K562 (cell line): ENCODE measurements around the gene TRMU. TPM values are rescaled to one million over a fixed set of nuclear protein-coding genes. Genes with fewer than 3 reads are reported as not detected.

Experiments used
- ATAC-seq: fragments of 200-7000 bp; cut with Tn5 transposase; 3 replicates; pipeline ENCODE4 v1.9.1; 2020; ENCODE audit warnings: moderate library complexity
- BruUV-seq: library from RNA; stranded (reverse); fragments of 400-500 nt; replicated peaks from 2 replicates; lab custom pipeline; 2021; lab: Mats Ljungman, UMichigan
- CTCF ChIA-PET: fragments of 300-600 bp; formaldehyde crosslinking; extraction: SDS; loops from one replicate; lab custom pipeline; 2021; ENCODE audit warnings: low intra/inter-chr PET ratio; lab: Yijun Ruan, JAX
- POLR2A ChIA-PET: fragments of 300-600, 350-650 bp; sonication (Branson Sonifier 250); formaldehyde crosslinking; extraction: SDS; loops from one replicate; lab custom pipeline; 2021; ENCODE audit warnings: antibody characterized with exemption, inconsistent platforms; lab: Yijun Ruan, JAX
- DNase-seq, 4 experiments: peaks; one replicate each; pipeline versions ENCODE4 v3.0.0 to v3.0.0-alpha.2; 2011 to 2018; ENCODE audit warnings: low spot score in 3 of 4, mixed read lengths in 3 of 4; ENCODE audit errors: extremely low read depth in 1 of 4
- FAIRE-seq: peaks from 2 replicates; lab custom pipeline; 2011; peaks lifted over from hg19 to GRCh38; lab: Jason Lieb, UNC
- H2AFZ ChIP-seq: 2 replicates; pipeline ENCODE4 v1.6.0; 2011; ENCODE audit warnings: low read depth, low read length, control low read depth, inconsistent platforms
- H3K27ac ChIP-seq: fragments of 200-600 bp; 3 replicates; pipeline ENCODE4 v1.8.0; 2011; ENCODE audit warnings: low read depth, mild to moderate bottlenecking, control low read depth, inconsistent platforms, low read length, moderate library complexity, mixed read lengths; ENCODE audit errors: extremely low read depth
- H3K27me3 ChIP-seq, 2 experiments: fragments of 300-600 bp in 1 of 2; 2 replicates in 1 of 2; 3 replicates in 1 of 2; pipeline versions ENCODE4 v1.6.0 to v1.8.0; 2011; ENCODE audit warnings: inconsistent platforms in 2 of 2, low read length in 2 of 2, mild to moderate bottlenecking in 1 of 2, mixed read lengths in 1 of 2, moderate library complexity in 1 of 2; ENCODE audit not compliant: control insufficient read depth in 2 of 2, insufficient read depth in 2 of 2
- H3K36me3 ChIP-seq: fragments of 300-600 bp; 3 replicates; pipeline ENCODE4 v1.8.0; 2011; ENCODE audit warnings: mild to moderate bottlenecking, low read length, inconsistent platforms; ENCODE audit not compliant: control insufficient read depth, insufficient read depth
- H3K4me1 ChIP-seq, 2 experiments: fragments of 200-600 bp in 1 of 2; replicated peaks in 1 of 2; 2 replicates in 1 of 2; 3 replicates in 1 of 2; pipeline versions ENCODE4 v1.5.1 to v1.8.0; 2011; ENCODE audit warnings: inconsistent platforms in 2 of 2, low read length in 2 of 2, mild to moderate bottlenecking in 1 of 2, mixed read lengths in 1 of 2, moderate library complexity in 1 of 2; ENCODE audit not compliant: control insufficient read depth in 2 of 2, insufficient read depth in 2 of 2
- H3K4me2 ChIP-seq: 2 replicates; pipeline ENCODE4 v1.6.1; 2011; ENCODE audit warnings: low read length, control low read depth, inconsistent platforms, mixed read lengths; ENCODE audit not compliant: insufficient read depth
- H3K4me3 ChIP-seq: fragments of 200-600 bp; sonication (generic), shearing (Covaris generic); 2 replicates; pipeline ENCODE4 v1.5.1; 2016; ENCODE audit warnings: control low read depth, inconsistent platforms
- H3K79me2 ChIP-seq: fragments of 200-600 bp; 3 replicates; pipeline ENCODE4 v1.8.0; 2011; ENCODE audit warnings: low read length, inconsistent platforms; ENCODE audit not compliant: control insufficient read depth, insufficient read depth
- H3K9ac ChIP-seq, 2 experiments: 2 replicates each; pipeline versions ENCODE4 v1.6.0 to v1.6.1; 2011; ENCODE audit warnings: low read depth in 2 of 2, low read length in 2 of 2, control low read depth in 1 of 2, inconsistent platforms in 1 of 2, mild to moderate bottlenecking in 1 of 2, mixed read lengths in 1 of 2; ENCODE audit not compliant: insufficient read depth in 1 of 2
- H3K9me1 ChIP-seq: one replicate; pipeline ENCODE4 v1.6.0; 2011; ENCODE audit warnings: inconsistent platforms, mild to moderate bottlenecking, low read length, moderate library complexity; ENCODE audit not compliant: control insufficient read depth, insufficient read depth
- H3K9me3 ChIP-seq: replicated peaks from 2 replicates; pipeline ENCODE4 v1.5.1; 2011; ENCODE audit warnings: low read depth, low read length, inconsistent platforms; ENCODE audit not compliant: control insufficient read depth, insufficient read depth
- H4K20me1 ChIP-seq: replicated peaks from 2 replicates; pipeline ENCODE4 v1.6.1; 2011; ENCODE audit warnings: low read length, inconsistent platforms, mixed read lengths; ENCODE audit not compliant: control insufficient read depth, insufficient read depth
- FOXA3 ChIP-seq, 2 experiments: fragments of 450-650 bp in 1 of 2; sonication (generic) in 1 of 2; formaldehyde crosslinking; IDR thresholded peaks in 1 of 2; conservative IDR thresholded peaks in 1 of 2; 2 replicates each; pipeline versions ENCODE4 v1.4.0 to v1.8.0; 2020 to 2022; ENCODE audit warnings: mild to moderate bottlenecking in 2 of 2, missing genetic modification reagents in 1 of 2
- FOXK1 ChIP-seq: sonication (generic); formaldehyde crosslinking; IDR thresholded peaks from 2 replicates; pipeline ENCODE4 v1.8.0; 2022; ENCODE audit warnings: missing genetic modification reagents, mild to moderate bottlenecking, borderline replicate concordance
- POLR2B ChIP-seq: fragments of 450-650 bp; IDR thresholded peaks from 2 replicates; pipeline ENCODE4 v1.6.1; 2018; ENCODE audit warnings: low read depth; ENCODE audit not compliant: partially characterized antibody
- TCF3 ChIP-seq: sonication (generic); formaldehyde crosslinking; IDR thresholded peaks from 2 replicates; pipeline ENCODE4 v1.4.0; 2020; ENCODE audit warnings: mild to moderate bottlenecking, missing genetic modification reagents
- U2AF2 ChIP-seq: fragments of 200-400 bp; formaldehyde crosslinking; optimal IDR thresholded peaks from 2 replicates; pipeline ENCODE3; 2017; ENCODE audit warnings: low read depth, mild to moderate bottlenecking, low read length
- ZFP36 ChIP-seq: fragments of 150-350 bp; IDR thresholded peaks from 2 replicates; pipeline ENCODE4 v1.6.1; 2018; ENCODE audit warnings: low read length, low read depth; ENCODE audit not compliant: partially characterized antibody
- ZKSCAN8 ChIP-seq: fragments of 200-800 bp; sonication (Bioruptor generic); IDR thresholded peaks from 2 replicates; pipeline ENCODE4 v1.6.1; 2016; ENCODE audit warnings: missing genetic modification characterization, missing compliant biosample characterization
- WGBS: fragments of 100-300 bp; shearing (Covaris generic); methylation state at CpG from one replicate; pipeline ENCODE4 v1.1.6; 2016; ENCODE audit warnings: low coverage, mixed read lengths; ENCODE audit not compliant: insufficient coverage; ENCODE audit errors: missing lambda C conversion rate; 5-methylcytosine and 5-hydroxymethylcytosine counted together
- in situ Hi-C: fragments of 300-500 bp; cut with MboI; formaldehyde crosslinking; loops from 4 replicates; pipeline ENCODE4 v1.15.0; 2018; ENCODE audit warnings: inconsistent platforms, mixed read lengths
- intact Hi-C: fragments of 100-400 bp; cut with micrococcal nuclease; formaldehyde crosslinking; loops from 2 replicates; pipeline ENCODE4 v1.14.2; 2022
- polyA plus RNA-seq, 8 experiments: library from polyadenylated mRNA; depleted of rRNA in 4 of 8; stranded (reverse) in 5 of 8; unstranded in 3 of 8; fragments of >200 nt; fragmentation: Nextera tagmentation in 2 of 8; fragmentation: Illumina TruSeq in 1 of 8; extraction: Ambion mirVana in 2 of 8; extraction: Trizol in 1 of 8; gene quantifications; 2 replicates each; pipeline versions ENCODE4 v1.2.1 to v1.2.3, GENCODE V29; 2011 to 2014; ENCODE audit warnings: inconsistent platforms in 1 of 8, missing spikeins in 1 of 8
- total RNA-seq, 7 experiments: library from RNA; depleted of rRNA in 6 of 7; stranded (reverse); fragments of >200 nt in 6 of 7; fragmentation: Illumina TruSeq in 2 of 7; extraction: Trizol in 2 of 7; gene quantifications; 2 replicates each; pipeline versions ENCODE4 v1.2.1 to v1.2.3, GENCODE V29; 2011 to 2021; ENCODE audit warnings: low replicate concordance in 1 of 7

TRMU gene
- total and polyA plus RNA-seq, 9 of the 15 experiments (the other 6 are each of a cell fraction or from before 2014, with no cell fraction given): 2.3 to 49.9 (median 35.3) TPM

GRCh38 chr22:46286006-46286405, 49.5 kb upstream of the TRMU start:
- no TSS peak for BruUV-seq
- in situ Hi-C loops: no loop called here
- Histone ChIP-seq H3K9me3 (no peaks in the 10 kb centered on the region), H3K79me2 (no peaks in the 10 kb centered on the region), H3K9ac (no peak overlapping the region), H3K36me3 (peaks cover 47% of the 10 kb centered on the region), H3K27ac (no peak overlapping the region), H4K20me1 (no peaks in the 10 kb centered on the region), H3K9me1 (no peaks in the 10 kb centered on the region), H2AFZ (no peak overlapping the region), H3K4me1 (peaks cover 0 to 12% of the 10 kb centered on the region in 2 experiments; a peak in 1 of 5 replicates), H3K27me3 (no peaks in the 10 kb centered on the region), H3K4me2 (no peak overlapping the region), H3K4me3 (no peak overlapping the region)
- FAIRE-seq: no peak
- intact Hi-C loops: no loop called here
- no peak for ATAC-seq
- ChIA-PET CTCF (no interaction called here), POLR2A (interaction anchor here (0.6 to 1.7 kb wide), 2 partner anchors 10 to 21 kb away, joined by 4 to 10 read pairs; partner anchors contain the start of gene GTSE1)
- DNase-seq: no peak
- WGBS: 93% methylated on average over 3 of the region's 3 CpGs
- TF ChIP-seq U2AF2: no peak
- no peak for TF ChIP-seq ZKSCAN8 (CRISPR knock-in tag)
- TF ChIP-seq FOXK1 (CRISPR knock-in tag): no peak
- no peak for TF ChIP-seq TCF3 (CRISPR knock-in tag)
- TF ChIP-seq FOXA3 (CRISPR knock-in tag; conservative IDR thresholded peaks at IDR 0.05 in 1 of 2, IDR thresholded peaks at IDR 0.05 in 1 of 2): no peak
- TF ChIP-seq POLR2B: no peak
- no peak for TF ChIP-seq ZFP36
